T-cell (primary cell): Measurements from ENCODE around the gene RAN. TPM values are rescaled to one million over a fixed set of nuclear protein-coding genes. Genes with fewer than 3 reads are reported as not detected.
"Not testable (repeated sequence)": the region's sequence is repeated elsewhere in the genome, so short reads cannot be mapped to it uniquely, and the experiment has no call there.

Experiments
- ATAC-seq, 4 experiments: fragments of 200-7000 bp in 3 of 4; fragments of 150-1000 bp in 1 of 4; cut with Tn5 transposase; replicated peaks in 1 of 4; 1 replicate in 3 of 4; 2 replicates in 1 of 4; pipeline ENCODE4 v1.10.0; 2021; ENCODE audit warnings: moderate library complexity in 3 of 4, mild to moderate bottlenecking in 2 of 4, moderate number of reproducible peaks in 1 of 4
- CTCF ChIA-PET, 2 donors: fragments of 300-600 bp; sonication (Branson Sonifier 250); formaldehyde crosslinking; loops; one replicate each; lab custom pipeline; 2022; ENCODE audit warnings: antibody characterized with exemption in 2 of 2; lab: Charles Lee
- POLR2A ChIA-PET, 2 donors: fragments of 300-600 bp; sonication (Branson Sonifier 250); formaldehyde crosslinking; loops; one replicate each; lab custom pipeline; 2022; ENCODE audit warnings: antibody characterized with exemption in 2 of 2; lab: Charles Lee
- DNase-seq, 35 experiments: peaks; one replicate each; pipeline versions ENCODE4 v3.0.0 to v3.0.0-alpha.2; 2013 to 2023
- H3K27ac ChIP-seq: one replicate; pipeline ENCODE4 v1.5.1; 2013; ENCODE audit warnings: low read length
- H3K27me3 ChIP-seq, 2 experiments: replicated peaks in 1 of 2; 1 replicate in 1 of 2; 2 replicates in 1 of 2; pipeline versions ENCODE4 v1.6.1 to v1.7.0; 2013; ENCODE audit warnings: low read length in 1 of 2, mixed read lengths in 1 of 2; ENCODE audit not compliant: control insufficient read depth in 2 of 2, insufficient read depth in 2 of 2; ENCODE audit errors: extremely low read depth in 1 of 2
- H3K36me3 ChIP-seq, 2 donors: 1 replicate in 1 of 2; 2 replicates in 1 of 2; pipeline versions ENCODE4 v1.6.1 to v1.7.0; 2013; ENCODE audit warnings: low read length in 1 of 2; ENCODE audit not compliant: control insufficient read depth in 2 of 2, insufficient read depth in 1 of 2; ENCODE audit errors: extremely low read depth in 1 of 2
- H3K4me1 ChIP-seq, 2 experiments: 1 replicate in 1 of 2; 2 replicates in 1 of 2; pipeline versions ENCODE4 v1.6.1 to v1.7.0; 2013; ENCODE audit warnings: low read length in 2 of 2, mixed read lengths in 1 of 2; ENCODE audit not compliant: insufficient read depth in 2 of 2, control insufficient read depth in 1 of 2; ENCODE audit errors: extremely low read depth in 1 of 2
- H3K4me3 ChIP-seq, 2 donors: 1 replicate in 1 of 2; 2 replicates in 1 of 2; pipeline versions ENCODE4 v1.5.1 to v1.7.0; 2013; ENCODE audit warnings: mild to moderate bottlenecking in 2 of 2, low read length in 1 of 2, moderate library complexity in 1 of 2; ENCODE audit not compliant: control insufficient read depth in 1 of 2; ENCODE audit errors: extremely low read depth in 1 of 2
- H3K9me3 ChIP-seq: 2 replicates; pipeline ENCODE4 v1.7.0; 2013
- H3K27ac Mint-ChIP-seq, 2 donors: one replicate each; pipeline ENCODE4 v1.8.0; 2020 to 2021; ENCODE audit warnings: mild to moderate bottlenecking in 2 of 2, mixed read lengths in 2 of 2
- H3K27me3 Mint-ChIP-seq, 2 donors: one replicate each; pipeline ENCODE4 v1.8.0; 2021 to 2022; ENCODE audit warnings: mixed read lengths in 2 of 2
- H3K36me3 Mint-ChIP-seq: one replicate; pipeline ENCODE4 v1.8.0; 2021; ENCODE audit warnings: mixed read lengths
- H3K4me1 Mint-ChIP-seq, 3 donors: one replicate each; pipeline ENCODE4 v1.8.0; 2020 to 2022; ENCODE audit warnings: mixed read lengths in 3 of 3, mild to moderate bottlenecking in 1 of 3
- H3K4me3 Mint-ChIP-seq, 3 donors: one replicate each; pipeline ENCODE4 v1.8.0; 2020 to 2022; ENCODE audit warnings: mild to moderate bottlenecking in 3 of 3, mixed read lengths in 3 of 3, moderate library complexity in 3 of 3
- H3K9me3 Mint-ChIP-seq, 3 donors: one replicate each; pipeline ENCODE4 v1.8.0; 2020 to 2022; ENCODE audit warnings: mixed read lengths in 3 of 3
- WGBS: methylation state at CpG from one replicate; pipeline ENCODE4 v1.1.5; 2013; ENCODE audit warnings: missing lambda C conversion rate; ENCODE audit not compliant: insufficient coverage; 5-methylcytosine and 5-hydroxymethylcytosine counted together
- total RNA-seq, 35 experiments: library from RNA in 6 of 35; stranded (reverse) in 6 of 35; fragments of 120-200 nt in 1 of 35; gene quantifications; one replicate each; pipeline versions ENCODE4 v1.2.1 to v1.2.4 and lab custom pipeline; 2013 to 2026

The RAN gene
- total RNA-seq, 5 donors from 2014 or later (not counting 1 experiment from before 2014, with no cell fraction given), result 304 to 367 (median 308) TPM

GRCh38 chr12:130847112-130847511, 24.8 kb upstream of the RAN start:
- POLR2A ChIA-PET, result no interaction called here
- no peaks in the 10 kb centered on the region for H3K36me3 ChIP-seq
- H3K9me3 Mint-ChIP-seq, result no peaks in the 10 kb centered on the region
- H3K27me3 Mint-ChIP-seq, result no peaks in the 10 kb centered on the region
- DNase-seq (no peak), ATAC-seq (no peak)
- 68% methylated on average over 6 of the region's 7 CpGs for WGBS
- CTCF ChIA-PET, result no interaction called here
- no peaks in the 10 kb centered on the region for H3K4me1 Mint-ChIP-seq
- peaks cover 0 to 5% of the 10 kb centered on the region in 2 experiments for H3K27me3 ChIP-seq
- no peak overlapping the region for H3K4me3 Mint-ChIP-seq
- no peak overlapping the region for H3K27ac Mint-ChIP-seq
- no peak overlapping the region for H3K27ac ChIP-seq
- H3K4me3 ChIP-seq, result no peak overlapping the region
- H3K36me3 Mint-ChIP-seq, result no peaks in the 10 kb centered on the region
- H3K4me1 ChIP-seq, result no peaks in the 10 kb centered on the region
- H3K9me3 ChIP-seq, result no peaks in the 10 kb centered on the region

- H3K9me3 Mint-ChIP-seq, H3K4me3 ChIP-seq, H3K4me3 Mint-ChIP-seq, H3K27ac ChIP-seq, H3K27me3 Mint-ChIP-seq, CTCF ChIA-PET, H3K4me1 ChIP-seq, H3K36me3 ChIP-seq, H3K36me3 Mint-ChIP-seq, H3K4me1 Mint-ChIP-seq, ATAC-seq, H3K9me3 ChIP-seq, H3K27ac Mint-ChIP-seq, DNase-seq, POLR2A ChIA-PET, H3K27me3 ChIP-seq: not testable (repeated sequence)
- WGBS, result 95% methylated on average over 2 of the region's 6 CpGs
Observed at GRCh38 chr12:130848105-130848504, 23.8 kb upstream of the RAN start.

GRCh38 chr12:130848785-130849305, 23.0 kb upstream of the RAN start:
- H3K27me3 Mint-ChIP-seq, H3K36me3 ChIP-seq, H3K4me1 Mint-ChIP-seq, POLR2A ChIA-PET, H3K36me3 Mint-ChIP-seq, ATAC-seq, H3K27me3 ChIP-seq, H3K4me3 ChIP-seq, H3K4me3 Mint-ChIP-seq, H3K4me1 ChIP-seq, H3K27ac Mint-ChIP-seq, H3K27ac ChIP-seq, H3K9me3 Mint-ChIP-seq, DNase-seq, H3K9me3 ChIP-seq: not testable (repeated sequence)
- WGBS, result no CpG with 5 or more reads among the region's 1 CpG
- CTCF ChIA-PET, result interaction anchor here in 1 of 2 donors (1.1 kb wide), 1 partner anchor 12 kb away, joined by 3 read pairs; no protein-coding TSS in a partner anchor

- no peaks in the 10 kb centered on the region for H3K4me1 Mint-ChIP-seq
- H3K27ac Mint-ChIP-seq, result no peak overlapping the region
- no peak overlapping the region for H3K27ac ChIP-seq
- no peaks in the 10 kb centered on the region for H3K36me3 ChIP-seq
- H3K27me3 Mint-ChIP-seq, result peaks cover 0 to 5% of the 10 kb centered on the region in 2 donors
- H3K4me1 ChIP-seq, result no peaks in the 10 kb centered on the region
- H3K36me3 Mint-ChIP-seq, result no peaks in the 10 kb centered on the region
- no peaks in the 10 kb centered on the region for H3K9me3 Mint-ChIP-seq
- CTCF ChIA-PET, result interaction anchor here in 1 of 2 donors (1.1 kb wide), 1 partner anchor 13 kb away, joined by 3 read pairs; no protein-coding TSS in a partner anchor
- no peaks in the 10 kb centered on the region for H3K9me3 ChIP-seq
- WGBS, result 88% methylated on average over 4 of the region's 7 CpGs
- no peak overlapping the region for H3K4me3 Mint-ChIP-seq
- peaks cover 0 to 5% of the 10 kb centered on the region in 2 experiments for H3K27me3 ChIP-seq
- ATAC-seq (no peak), DNase-seq (no peak)
- POLR2A ChIA-PET, result no interaction called here
- H3K4me3 ChIP-seq, result no peak overlapping the region
Observed at GRCh38 chr12:130849561-130850417, 22.1 kb upstream of the RAN start.

GRCh38 chr12:130850418-130851021, 21.3 kb upstream of the RAN start:
- ATAC-seq (no peak), DNase-seq (no peak)
- no peak overlapping the region for H3K4me3 ChIP-seq
- H3K4me1 ChIP-seq, result no peaks in the 10 kb centered on the region
- ChIA-PET POLR2A (no interaction called here), CTCF (no interaction called here)
- Mint-ChIP-seq H3K27me3 (peaks cover 0 to 5% of the 10 kb centered on the region in 2 donors), H3K36me3 (no peaks in the 10 kb centered on the region), H3K4me3 (no peak overlapping the region), H3K4me1 (no peaks in the 10 kb centered on the region), H3K9me3 (no peaks in the 10 kb centered on the region), H3K27ac (no peak overlapping the region)
- H3K27ac ChIP-seq, result no peak overlapping the region
- H3K9me3 ChIP-seq, result no peaks in the 10 kb centered on the region
- H3K36me3 ChIP-seq, result no peaks in the 10 kb centered on the region
- H3K27me3 ChIP-seq, result peaks cover 0 to 6% of the 10 kb centered on the region in 2 experiments
- WGBS, result 83% methylated on average over 8 of the region's 12 CpGs

- ChIA-PET POLR2A (interaction anchor here in 1 of 2 donors (0.6 kb wide), 1 partner anchor 608 kb away, joined by 3 read pairs; no protein-coding TSS in a partner anchor), CTCF (no interaction called here)
- Histone ChIP-seq H3K4me1 (no peaks in the 10 kb centered on the region), H3K4me3 (no peak overlapping the region), H3K27me3 (peaks cover 0 to 6% of the 10 kb centered on the region in 2 experiments), H3K27ac (no peak overlapping the region), H3K9me3 (no peaks in the 10 kb centered on the region), H3K36me3 (no peaks in the 10 kb centered on the region)
- Mint-ChIP-seq H3K36me3 (no peaks in the 10 kb centered on the region), H3K4me1 (no peaks in the 10 kb centered on the region), H3K27ac (no peak overlapping the region), H3K27me3 (peaks cover 0 to 11% of the 10 kb centered on the region in 2 donors), H3K4me3 (no peak overlapping the region), H3K9me3 (peaks cover 3 to 10% (median 6%) of the 10 kb centered on the region in 3 donors)
- ATAC-seq, result no peak
- WGBS, result no CpG with 5 or more reads among the region's 4 CpGs
- DNase-seq, result no peak
Observed at GRCh38 chr12:130856088-130856487, 15.8 kb upstream of the RAN start.
